GM12873 (cell line): ENCODE measurements around the gene EYA2.

ENCODE experiments used
- TF ChIP-seq, protein P1 (sequence below): IDR thresholded peaks from 2 replicates; pipeline ENCODE4 v1.5.1; 2012; ENCODE audit warnings: low read depth, mild to moderate bottlenecking, moderate library complexity, low read length, control low read depth; ENCODE audit not compliant: insufficient read depth; ENCODE audit errors: missing control alignments

Gene EYA2

GRCh38 chr20:47066484-47067270 lies 172.0 kb downstream of the EYA2 start:
- TF ChIP-seq, protein P1, sequence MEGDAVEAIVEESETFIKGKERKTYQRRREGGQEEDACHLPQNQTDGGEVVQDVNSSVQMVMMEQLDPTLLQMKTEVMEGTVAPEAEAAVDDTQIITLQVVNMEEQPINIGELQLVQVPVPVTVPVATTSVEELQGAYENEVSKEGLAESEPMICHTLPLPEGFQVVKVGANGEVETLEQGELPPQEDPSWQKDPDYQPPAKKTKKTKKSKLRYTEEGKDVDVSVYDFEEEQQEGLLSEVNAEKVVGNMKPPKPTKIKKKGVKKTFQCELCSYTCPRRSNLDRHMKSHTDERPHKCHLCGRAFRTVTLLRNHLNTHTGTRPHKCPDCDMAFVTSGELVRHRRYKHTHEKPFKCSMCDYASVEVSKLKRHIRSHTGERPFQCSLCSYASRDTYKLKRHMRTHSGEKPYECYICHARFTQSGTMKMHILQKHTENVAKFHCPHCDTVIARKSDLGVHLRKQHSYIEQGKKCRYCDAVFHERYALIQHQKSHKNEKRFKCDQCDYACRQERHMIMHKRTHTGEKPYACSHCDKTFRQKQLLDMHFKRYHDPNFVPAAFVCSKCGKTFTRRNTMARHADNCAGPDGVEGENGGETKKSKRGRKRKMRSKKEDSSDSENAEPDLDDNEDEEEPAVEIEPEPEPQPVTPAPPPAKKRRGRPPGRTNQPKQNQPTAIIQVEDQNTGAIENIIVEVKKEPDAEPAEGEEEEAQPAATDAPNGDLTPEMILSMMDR, result no peak

GRCh38 chr20:47067776-47068175 lies 173.1 kb downstream of the EYA2 start:
- TF ChIP-seq, protein P1, result no peak

DNA sequence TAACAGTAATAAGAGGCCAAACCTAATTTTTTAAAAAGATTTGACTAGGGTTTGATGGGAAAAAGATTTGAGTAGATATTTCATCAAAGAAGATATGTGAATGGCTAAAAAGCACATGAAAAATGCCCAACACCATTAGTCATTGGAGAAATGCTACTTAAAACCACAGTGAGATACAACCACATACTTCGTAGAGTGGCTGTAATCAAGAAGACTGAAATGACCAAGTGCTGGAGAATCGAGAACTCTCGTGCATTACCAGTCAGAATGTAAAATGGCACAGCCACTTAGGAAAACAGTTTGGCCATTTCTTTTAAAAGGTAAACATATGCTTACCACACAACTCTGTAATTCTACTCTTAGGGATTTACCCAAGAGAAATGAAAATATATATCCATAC lies 175.5 kb downstream of the EYA2 start:
- TF ChIP-seq, protein P1, result no peak

DNA sequence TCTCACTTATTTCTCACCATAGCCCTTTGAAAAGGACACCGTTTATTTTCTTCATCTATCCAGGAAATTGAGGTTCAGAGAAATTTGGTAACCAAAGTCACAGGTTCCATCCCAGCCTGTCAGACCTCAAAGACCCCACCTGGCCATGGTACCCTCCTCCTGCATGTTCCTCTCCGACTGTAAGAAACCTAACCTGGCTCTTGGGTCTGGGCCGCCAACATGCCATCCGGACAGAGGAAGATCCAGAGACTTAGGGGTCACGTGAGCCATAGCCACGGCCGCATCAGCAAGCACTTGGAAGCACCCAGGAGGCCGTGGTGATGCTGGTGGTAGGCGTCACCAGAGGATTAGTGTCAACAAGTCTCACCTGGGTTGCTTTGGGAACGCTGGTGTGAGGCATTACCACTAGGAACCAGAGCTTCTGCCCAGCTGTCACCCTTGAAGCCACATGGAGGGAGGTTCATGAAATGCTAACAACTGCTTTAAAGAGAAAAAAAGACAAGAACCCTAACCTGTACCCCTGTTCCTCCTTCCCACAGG lies 177.1 kb downstream of the EYA2 start:
- TF ChIP-seq, protein P1, result no peak

GRCh38 chr20:47073766-47074475 lies 179.3 kb downstream of the EYA2 start:
- TF ChIP-seq, protein P1, result no peak

DNA sequence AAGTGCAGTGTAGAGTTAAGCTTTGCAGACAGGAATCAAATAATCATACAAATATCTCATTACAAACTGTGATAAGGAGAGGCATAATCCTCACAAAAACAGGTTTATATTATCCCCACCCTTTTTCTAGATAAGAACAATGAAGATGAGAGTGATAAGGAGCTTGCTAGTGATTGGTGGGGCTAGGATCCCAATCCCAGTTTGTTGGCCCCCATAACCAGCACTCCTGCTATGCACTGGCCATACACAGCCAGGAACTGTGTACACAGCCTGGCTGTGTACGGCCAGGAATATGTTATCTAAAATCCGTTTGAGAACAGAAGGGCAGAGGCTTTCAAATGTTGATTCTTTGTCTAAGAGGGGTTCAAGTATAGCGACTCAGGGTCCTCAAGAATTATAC lies 180.6 kb downstream of the EYA2 start:
- TF ChIP-seq, protein P1, result no peak

DNA sequence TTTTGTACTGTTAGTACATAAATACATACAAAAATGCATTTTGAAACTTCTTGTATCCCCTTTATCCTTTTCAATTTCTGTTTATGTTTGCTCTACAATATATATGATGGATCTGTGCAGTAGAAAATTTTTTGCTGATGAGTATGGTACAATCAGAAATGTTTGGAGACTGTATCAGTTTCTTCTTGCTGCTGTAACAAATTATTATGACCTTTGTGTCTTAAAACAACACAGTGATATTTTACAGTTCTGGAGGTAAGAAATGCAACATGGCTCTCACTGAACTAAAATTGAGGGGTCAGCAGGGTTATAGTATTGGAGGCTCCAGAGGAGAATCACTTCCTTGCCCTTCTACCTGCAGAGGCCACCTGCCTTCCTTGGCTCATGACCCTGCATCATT lies 184.4 kb downstream of the EYA2 start:
- TF ChIP-seq, protein P1, result no peak
